Ureter (tissue), 1 donor: ENCODE data around the gene STK32C. TPM values are rescaled to one million over a fixed set of nuclear protein-coding genes. Genes with fewer than 3 reads are reported as not detected.

Experiments used
- DNase-seq: peaks from one replicate; pipeline ENCODE4 v3.0.0-alpha.2; 2020; ENCODE audit warnings: low spot score
- total RNA-seq: library from RNA; stranded (reverse); gene quantifications from one replicate; pipeline ENCODE4 v1.2.4, GENCODE V29; 2023
- donor health status: DM: yes; HTN: yes; CAD: no.

The STK32C gene
- total RNA-seq, 1 donor from 2014 or later: 10.8 TPM

GRCh38 chr10:132282667-132283603, 24.8 kb downstream of the STK32C start:
- DNase-seq: no peak

- DNase-seq: no peak
These were observed 25.7 kb downstream of the STK32C start for GRCh38 chr10:132281915-132282666.

GRCh38 chr10:132280646-132281074, 27.1 kb downstream of the STK32C start:
- no peak for DNase-seq

- DNase-seq: no peak
These were observed 27.7 kb downstream of the STK32C start for GRCh38 chr10:132279873-132280645.

- DNase-seq: no peak
These were observed 30.4 kb downstream of the STK32C start for GRCh38 chr10:132277311-132277741.

- no peak for DNase-seq
These were observed 31.0 kb downstream of the STK32C start for GRCh38 chr10:132276706-132277105.

- no peak for DNase-seq
These were observed 31.5 kb downstream of the STK32C start for GRCh38 chr10:132276179-132276675.

GRCh38 chr10:132275426-132276178, 32.1 kb downstream of the STK32C start:
- DNase-seq: no peak

GRCh38 chr10:132274986-132275385, 32.8 kb downstream of the STK32C start:
- no peak for DNase-seq

GRCh38 chr10:132274581-132274980, 33.2 kb downstream of the STK32C start:
- DNase-seq: no peak

GRCh38 chr10:132273966-132274365, 33.8 kb downstream of the STK32C start:
- no peak for DNase-seq

GRCh38 chr10:132273304-132273944, 34.3 kb downstream of the STK32C start:
- DNase-seq: no peak

GRCh38 chr10:132272231-132272971, 35.3 kb downstream of the STK32C start:
- DNase-seq: no peak

- DNase-seq: no peak
These were observed 36.1 kb downstream of the STK32C start for GRCh38 chr10:132271458-132272230.

- no peak for DNase-seq
These were observed 36.9 kb downstream of the STK32C start for GRCh38 chr10:132270721-132271457.

GRCh38 chr10:132270256-132270655, 37.5 kb downstream of the STK32C start:
- no peak for DNase-seq

GRCh38 chr10:132269266-132270230, 38.2 kb downstream of the STK32C start:
- DNase-seq: no peak
